DOHH2 (cell line): ENCODE data around the gene TKT.

Source experiments
- CTCF ChIP-seq: fragments of 200-600 bp; sonication (generic); IDR thresholded peaks from one replicate; pipeline ENCODE4 v1.5.1; 2014; ENCODE audit warnings: antibody characterized with exemption, mild to moderate bottlenecking, low read depth, low read length; ENCODE audit not compliant: poor library complexity, severe bottlenecking
- EZH2phosphoT487 ChIP-seq: fragments of 200-600 bp; sonication (generic); IDR thresholded peaks from 2 replicates; pipeline ENCODE4 v1.6.1; 2017; ENCODE audit warnings: borderline replicate concordance, mild to moderate bottlenecking, antibody characterized with exemption, low read length, moderate library complexity, mixed read lengths

DNA sequence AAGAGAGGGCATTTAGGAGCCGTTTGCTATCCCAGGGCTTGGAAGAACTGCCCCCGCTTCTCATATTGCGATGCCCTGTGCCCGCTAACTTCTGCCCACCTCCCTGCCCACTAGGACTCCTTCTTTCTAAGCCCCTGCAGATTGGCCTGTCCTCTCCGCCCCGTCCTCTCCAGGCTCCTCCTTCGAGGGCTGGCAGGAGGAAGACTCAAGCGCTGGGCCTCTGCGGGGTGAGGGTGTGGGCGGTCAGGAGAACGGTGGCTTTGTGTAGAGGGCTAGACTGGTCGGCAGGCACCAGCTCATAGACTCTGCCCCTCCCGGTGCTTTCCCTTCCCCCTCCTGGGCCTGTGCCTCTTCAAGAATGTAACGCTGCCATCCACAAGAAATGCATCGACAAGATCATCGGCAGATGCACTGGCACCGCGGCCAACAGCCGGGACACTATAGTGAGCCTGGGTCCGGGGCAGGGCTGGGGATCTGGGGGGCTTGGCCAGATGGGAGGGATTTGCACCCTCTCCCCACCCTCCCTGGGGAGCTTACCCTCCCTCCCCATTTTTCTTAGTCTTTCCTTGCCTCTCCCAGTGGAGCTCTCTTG is 73.0 kb downstream of the TKT start:
- no peak for TF ChIP-seq CTCF
- no peak for TF ChIP-seq EZH2phosphoT487
